Peyer's patch (tissue), 4 donors: ENCODE results near the gene NPC2. TPM values are rescaled to one million over a fixed set of nuclear protein-coding genes. Genes with fewer than 3 reads are reported as not detected.

Experiments
- DNase-seq, 3 donors: peaks; one replicate each; pipeline ENCODE4 v3.0.0-alpha.2; 2017 to 2019
- H3K27ac ChIP-seq, 4 donors: fragments of 200-600 bp; sonication (generic); one replicate each; pipeline ENCODE4 v1.5.1; 2016 to 2019
- H3K27me3 ChIP-seq, 2 donors: fragments of 200-600 bp; sonication (generic); one replicate each; pipeline ENCODE4 v1.5.1; 2019
- H3K36me3 ChIP-seq, 3 donors: fragments of 200-600 bp; sonication (generic); one replicate each; pipeline ENCODE4 v1.5.1; 2016 to 2019
- H3K4me1 ChIP-seq, 4 donors: fragments of 200-600 bp; sonication (generic); one replicate each; pipeline ENCODE4 v1.5.1; 2016 to 2019
- H3K4me3 ChIP-seq, 4 donors: fragments of 200-600 bp; sonication (generic); 1 replicate in 3 of 4; 2 replicates in 1 of 4; pipeline ENCODE4 v1.5.1; 2016 to 2019; ENCODE audit warnings: mild to moderate bottlenecking in 1 of 4
- H3K9me3 ChIP-seq, 4 donors: fragments of 200-600 bp; sonication (generic); one replicate each; pipeline ENCODE4 v1.5.1; 2016 to 2019; ENCODE audit warnings: mild to moderate bottlenecking in 1 of 4
- POLR2A ChIP-seq, 2 donors: fragments of 450-650 bp; IDR thresholded peaks; one replicate each; pipeline ENCODE4 v1.5.1; 2017; ENCODE audit warnings: antibody characterized with exemption in 2 of 2, mild to moderate bottlenecking in 2 of 2, moderate library complexity in 2 of 2
- total RNA-seq, 4 donors: library from RNA; depleted of rRNA; stranded (reverse); fragments of >200 nt; gene quantifications; one replicate each; pipeline ENCODE4 v1.1.0, GENCODE V29; 2016
- TF ChIP-seq, protein P1 (sequence below), 6 experiments: fragments of 450-650 bp in 4 of 6; fragments of 200-600 bp in 2 of 6; sonication (generic) in 1 of 6; IDR thresholded peaks; one replicate each; pipeline ENCODE4 v1.5.1; 2017 to 2019; ENCODE audit warnings: antibody characterized with exemption in 6 of 6, mild to moderate bottlenecking in 3 of 6, moderate library complexity in 1 of 6

NPC2 gene
- total RNA-seq, 4 donors from 2014 or later = 102 to 208 (median 161) TPM

DNA sequence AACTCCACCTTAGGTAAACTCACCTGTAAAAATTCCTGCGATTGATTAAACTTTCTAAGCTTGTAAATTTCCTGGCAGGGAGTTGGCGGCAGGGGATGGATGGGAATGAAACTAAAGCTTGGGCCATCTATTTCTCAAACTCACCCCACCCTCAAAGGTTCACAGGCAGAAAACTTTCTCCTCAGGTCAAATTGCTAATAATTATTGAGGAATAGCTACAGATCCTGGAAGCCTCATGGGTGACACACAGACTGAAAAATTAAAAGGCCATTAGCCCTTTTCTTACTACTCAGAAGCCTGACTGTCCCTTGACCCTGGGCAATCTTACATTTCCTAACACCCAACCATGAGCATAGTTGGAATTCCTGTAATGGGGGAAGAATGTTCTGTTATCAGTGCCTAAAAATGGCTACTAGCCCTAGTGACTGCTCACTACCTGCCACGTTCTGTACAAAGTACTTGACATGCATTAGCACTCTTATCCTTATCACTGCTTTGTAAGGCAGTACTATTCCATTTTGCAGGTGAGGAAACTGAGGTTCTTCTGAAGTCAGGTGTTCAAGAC is 54.7 kb downstream of the NPC2 start:
- no peak overlapping the region for H3K4me3 ChIP-seq
- TF ChIP-seq, protein P1, sequence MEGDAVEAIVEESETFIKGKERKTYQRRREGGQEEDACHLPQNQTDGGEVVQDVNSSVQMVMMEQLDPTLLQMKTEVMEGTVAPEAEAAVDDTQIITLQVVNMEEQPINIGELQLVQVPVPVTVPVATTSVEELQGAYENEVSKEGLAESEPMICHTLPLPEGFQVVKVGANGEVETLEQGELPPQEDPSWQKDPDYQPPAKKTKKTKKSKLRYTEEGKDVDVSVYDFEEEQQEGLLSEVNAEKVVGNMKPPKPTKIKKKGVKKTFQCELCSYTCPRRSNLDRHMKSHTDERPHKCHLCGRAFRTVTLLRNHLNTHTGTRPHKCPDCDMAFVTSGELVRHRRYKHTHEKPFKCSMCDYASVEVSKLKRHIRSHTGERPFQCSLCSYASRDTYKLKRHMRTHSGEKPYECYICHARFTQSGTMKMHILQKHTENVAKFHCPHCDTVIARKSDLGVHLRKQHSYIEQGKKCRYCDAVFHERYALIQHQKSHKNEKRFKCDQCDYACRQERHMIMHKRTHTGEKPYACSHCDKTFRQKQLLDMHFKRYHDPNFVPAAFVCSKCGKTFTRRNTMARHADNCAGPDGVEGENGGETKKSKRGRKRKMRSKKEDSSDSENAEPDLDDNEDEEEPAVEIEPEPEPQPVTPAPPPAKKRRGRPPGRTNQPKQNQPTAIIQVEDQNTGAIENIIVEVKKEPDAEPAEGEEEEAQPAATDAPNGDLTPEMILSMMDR (IDR thresholded peaks at IDR 0.05) = no peak
- TF ChIP-seq POLR2A (IDR thresholded peaks at IDR 0.05) = no peak
- no peak overlapping the region for H3K27ac ChIP-seq
- H3K36me3 ChIP-seq = no peaks in the 10 kb centered on the region
- H3K4me1 ChIP-seq = no peaks in the 10 kb centered on the region
- H3K27me3 ChIP-seq = no peaks in the 10 kb centered on the region
- H3K9me3 ChIP-seq = no peaks in the 10 kb centered on the region
- no peak for DNase-seq

DNA sequence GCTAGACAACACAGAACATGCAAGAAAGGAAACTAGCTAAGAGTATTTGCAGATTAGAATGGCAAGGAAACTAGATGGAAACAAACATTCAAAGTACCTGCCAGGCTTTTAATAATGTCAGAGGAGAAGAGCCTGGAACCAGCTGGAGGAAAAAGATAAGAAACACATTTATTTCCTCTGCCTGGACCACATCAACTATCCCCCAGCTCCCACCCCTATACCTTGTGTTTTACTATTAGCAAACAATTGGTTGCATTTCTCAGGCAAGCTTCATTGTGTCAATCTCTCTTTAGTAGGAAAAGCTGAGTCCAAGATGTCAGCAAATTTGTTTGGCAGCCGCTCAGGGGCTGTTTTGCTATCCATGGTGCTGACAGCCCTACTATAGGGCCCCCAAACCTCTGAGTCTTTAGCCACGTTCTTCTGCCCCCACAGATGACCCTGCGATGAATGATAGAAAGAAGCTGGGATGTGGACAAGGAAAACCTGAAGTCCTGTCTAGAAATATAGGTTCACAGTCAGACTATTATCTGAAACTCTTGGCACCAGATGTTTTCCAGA is 55.5 kb downstream of the NPC2 start:
- Histone ChIP-seq H3K4me1 (no peaks in the 10 kb centered on the region), H3K27me3 (no peaks in the 10 kb centered on the region), H3K4me3 (no peak overlapping the region), H3K27ac (no peak overlapping the region), H3K36me3 (no peaks in the 10 kb centered on the region), H3K9me3 (no peaks in the 10 kb centered on the region)
- TF ChIP-seq POLR2A (IDR thresholded peaks at IDR 0.05) = no peak
- TF ChIP-seq, protein P1 (IDR thresholded peaks at IDR 0.05) = no peak
- no peak for DNase-seq

DNA sequence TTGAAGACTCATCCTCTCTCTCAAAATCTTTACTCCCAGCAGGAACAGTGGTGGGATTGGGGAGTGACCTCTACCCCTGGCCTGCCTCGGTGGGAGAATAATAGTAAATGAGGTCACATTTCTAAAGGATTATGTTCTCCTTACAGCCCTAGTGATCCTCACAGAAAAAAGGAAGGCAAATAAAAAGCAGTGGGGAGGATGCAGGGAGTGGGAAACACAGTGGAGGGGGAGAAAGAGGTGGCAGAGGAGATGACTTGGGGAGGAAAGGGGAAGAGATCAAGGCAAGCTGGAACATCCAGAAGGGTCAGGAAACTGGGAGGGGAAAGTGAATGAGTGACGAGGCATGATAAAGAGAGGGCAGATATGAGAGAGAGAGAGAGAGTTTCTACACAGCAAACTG is 58.8 kb downstream of the NPC2 start:
- Histone ChIP-seq H3K4me1 (no peaks in the 10 kb centered on the region), H3K36me3 (no peaks in the 10 kb centered on the region), H3K27ac (no peak overlapping the region), H3K9me3 (no peaks in the 10 kb centered on the region), H3K4me3 (no peak overlapping the region), H3K27me3 (no peaks in the 10 kb centered on the region)
- no peak for DNase-seq
- TF ChIP-seq, protein P1 (IDR thresholded peaks at IDR 0.05) = no peak
- no peak for TF ChIP-seq POLR2A (IDR thresholded peaks at IDR 0.05)

DNA sequence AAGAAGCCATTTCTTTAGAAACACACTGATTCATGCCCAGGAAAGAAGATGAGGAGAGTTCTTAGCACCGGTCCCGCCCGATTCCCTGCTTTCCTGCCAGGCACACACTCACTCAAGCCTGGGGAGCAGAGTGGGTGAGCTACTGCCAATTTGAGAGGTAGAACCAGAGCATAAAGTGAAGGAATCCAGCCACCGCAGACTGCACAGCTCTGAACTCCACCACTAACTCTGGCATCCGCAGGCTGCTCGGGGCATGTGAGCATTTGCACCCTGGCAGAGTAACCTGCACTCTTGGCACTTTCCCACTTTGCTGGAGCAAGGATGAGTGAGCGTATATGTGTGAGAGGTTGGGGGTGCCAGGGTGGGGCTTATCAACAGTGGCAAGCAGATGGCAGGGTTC is 63.1 kb downstream of the NPC2 start:
- Histone ChIP-seq H3K36me3 (no peaks in the 10 kb centered on the region), H3K9me3 (no peaks in the 10 kb centered on the region), H3K27me3 (no peaks in the 10 kb centered on the region), H3K27ac (no peak overlapping the region), H3K4me3 (no peak overlapping the region), H3K4me1 (peaks cover 0 to 7% (median 0%) of the 10 kb centered on the region in 4 donors)
- TF ChIP-seq, protein P1 (IDR thresholded peaks at IDR 0.05) = no peak
- no peak for TF ChIP-seq POLR2A (IDR thresholded peaks at IDR 0.05)
- no peak for DNase-seq

Other genes with a start within 250 kb of the NPC2 start
- gene ABCD4, start 190.4 kb downstream of the NPC2 start, total RNA-seq = 100 to 1,000 TPM in 3 of 4 donors, 10 to 100 TPM in 1; 89.1 to 139 (median 107) TPM
- under 1 TPM in 1 of 4 donors, not detected in 3; 0.57 TPM for gene VRTN, start 144.8 kb downstream of the NPC2 start, total RNA-seq
- gene SYNDIG1L, start 67.1 kb downstream of the NPC2 start, total RNA-seq = under 1 TPM in 1 of 4 donors, not detected in 3; 0.27 TPM
- 10 to 100 TPM; 11.6 to 18.2 (median 15.8) TPM for gene ISCA2, start 460 bp upstream of the NPC2 start, total RNA-seq
- gene LTBP2, start 118.9 kb upstream of the NPC2 start, total RNA-seq = 10 to 100 TPM; 10.7 to 34.7 (median 16.0) TPM
- 10 to 100 TPM; 33.8 to 95.6 (median 65.1) TPM for gene AREL1, start 219.8 kb upstream of the NPC2 start, total RNA-seq
- 10 to 100 TPM in 3 of 4 donors, 1 to 10 TPM in 1; 7.5 to 31.4 (median 13.3) TPM for gene FCF1, start 219.8 kb upstream of the NPC2 start, total RNA-seq